H54 (cell line): ENCODE data around the gene EPB41L3.
A peak's percentile ranks its signal among the peaks of the same experiment; 100 is the strongest.
"Not testable (repeated sequence)": the region's sequence is repeated elsewhere in the genome, so short reads cannot be mapped to it uniquely, and the experiment has no call there.

Experiments used
- DNase-seq: peaks from one replicate; pipeline ENCODE4 v3.0.0; 2011; ENCODE audit warnings: low spot score, mixed read lengths; ENCODE audit not compliant: insufficient read length
- FAIRE-seq: peaks from 3 replicates; lab custom pipeline; 2011; peaks lifted over from hg19 to GRCh38; lab: Jason Lieb, UNC
- POLR2A ChIP-seq: IDR thresholded peaks from 2 replicates; pipeline ENCODE4 v1.6.1; 2011; ENCODE audit warnings: low read depth, mild to moderate bottlenecking, low read length

The EPB41L3 gene

GRCh38 chr18:5543773-5544389 is at the start of gene EPB41L3:
Gene EPB41L3, minus strand, starts transcription at chr18:5543997. Its CDS starts 54,814 bp downstream, at chr18:5489183.
- FAIRE-seq (no peak), DNase-seq (no peak)
- TF ChIP-seq POLR2A: no peak

GRCh38 chr18:5588529-5588928 is 44.7 kb upstream of the EPB41L3 start:
- TF ChIP-seq POLR2A: no peak
- no peak for DNase-seq
- no peak for FAIRE-seq

GRCh38 chr18:5585653-5586052 is 41.9 kb upstream of the EPB41L3 start:
- no peak for FAIRE-seq
- DNase-seq: no peak
- TF ChIP-seq POLR2A: no peak

GRCh38 chr18:5584746-5585417 is 41.1 kb upstream of the EPB41L3 start:
- no peak for TF ChIP-seq POLR2A
- DNase-seq: peak; percentile 7
- peak; percentile 23 for FAIRE-seq

- DNase-seq (peak; percentile 22), FAIRE-seq (peak; percentile 48)
- TF ChIP-seq POLR2A: no peak
Measured at GRCh38 chr18:5582849-5583681, 39.3 kb upstream of the EPB41L3 start.

GRCh38 chr18:5582076-5582475 is 38.3 kb upstream of the EPB41L3 start:
- DNase-seq (no peak), FAIRE-seq (no peak)
- no peak for TF ChIP-seq POLR2A

GRCh38 chr18:5574843-5575242 is 31.0 kb upstream of the EPB41L3 start:
- TF ChIP-seq POLR2A: no peak
- FAIRE-seq (no peak), DNase-seq (no peak)

- FAIRE-seq: no peak
- TF ChIP-seq POLR2A: no peak
- no peak for DNase-seq
Measured at GRCh38 chr18:5571666-5572065, 27.9 kb upstream of the EPB41L3 start.

GRCh38 chr18:5570613-5571012 is 26.8 kb upstream of the EPB41L3 start:
- FAIRE-seq, DNase-seq: not testable (repeated sequence)

- no peak for DNase-seq
- no peak for FAIRE-seq
- no peak for TF ChIP-seq POLR2A
Measured at GRCh38 chr18:5568416-5568815, 24.6 kb upstream of the EPB41L3 start.

- no peak for TF ChIP-seq POLR2A
- DNase-seq: no peak
- FAIRE-seq: no peak
Measured at GRCh38 chr18:5558851-5559250, 15.1 kb upstream of the EPB41L3 start.

GRCh38 chr18:5556310-5556974 is 12.6 kb upstream of the EPB41L3 start:
- FAIRE-seq (no peak), DNase-seq (no peak)
- TF ChIP-seq POLR2A: no peak

- FAIRE-seq (no peak), DNase-seq (no peak)
Measured at GRCh38 chr18:5554629-5555028, 10.8 kb upstream of the EPB41L3 start.

GRCh38 chr18:5546660-5547059 is 2.9 kb upstream of the EPB41L3 start:
- TF ChIP-seq POLR2A: no peak
- FAIRE-seq: no peak
- DNase-seq: no peak

More at GRCh38 chr18:5554629-5555028, 10.8 kb upstream of the EPB41L3 start:
- no peak for TF ChIP-seq POLR2A
